Fibroblast of skin of right biceps (primary cell): Measurements from ENCODE around the gene CLCN6.
"Not testable (repeated sequence)": the region's sequence is repeated elsewhere in the genome, so short reads cannot be mapped to it uniquely, and the experiment has no call there.

Experiments
- DNase-seq: peaks from one replicate; pipeline ENCODE4 v3.0.0-alpha.2; 2013

The CLCN6 gene

DNA sequence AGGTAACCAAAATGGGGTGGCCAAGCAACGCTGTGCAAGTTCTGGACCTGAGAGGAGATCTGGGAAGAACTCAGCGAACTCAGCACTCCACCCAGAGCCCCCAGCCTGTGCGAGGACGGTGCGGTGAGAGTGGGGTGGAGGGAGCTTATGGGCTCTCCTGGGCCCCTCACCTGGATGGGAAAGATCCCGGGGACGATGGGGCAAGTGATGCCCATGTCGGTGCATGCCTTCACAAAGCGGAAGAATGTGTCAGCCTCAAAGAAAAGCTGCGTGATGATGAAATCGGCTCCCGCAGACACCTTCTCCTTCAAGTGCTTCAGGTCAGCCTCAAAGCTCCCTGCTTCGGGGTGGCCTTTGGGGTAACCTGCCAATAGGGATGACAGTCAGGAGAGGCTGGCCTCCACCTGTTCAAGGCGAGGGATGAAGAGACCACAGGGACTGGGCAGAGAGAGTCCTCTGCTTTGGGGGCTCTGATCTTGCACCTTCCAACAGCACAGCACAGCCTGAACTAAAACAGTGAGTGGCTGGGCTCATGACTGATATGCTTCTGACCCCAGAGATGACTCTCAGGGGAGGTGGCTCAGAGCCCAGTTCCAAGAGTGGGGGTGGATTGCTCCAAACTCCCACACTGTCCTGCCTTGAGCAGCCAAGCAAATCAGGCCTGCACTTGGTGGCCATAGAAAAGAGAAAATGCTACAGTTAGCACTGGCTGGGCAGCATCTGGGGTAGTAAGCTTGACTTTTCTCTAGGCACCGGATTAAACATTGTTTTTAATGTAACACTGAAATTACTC, 9.8 kb upstream of the CLCN6 start:
- DNase-seq: peak; percentile 19

GRCh38 chr1:11797525-11798216, 8.3 kb upstream of the CLCN6 start:
- DNase-seq: no peak

- no peak for DNase-seq
These were observed 6.9 kb upstream of the CLCN6 start for GRCh38 chr1:11799099-11799498.

DNA sequence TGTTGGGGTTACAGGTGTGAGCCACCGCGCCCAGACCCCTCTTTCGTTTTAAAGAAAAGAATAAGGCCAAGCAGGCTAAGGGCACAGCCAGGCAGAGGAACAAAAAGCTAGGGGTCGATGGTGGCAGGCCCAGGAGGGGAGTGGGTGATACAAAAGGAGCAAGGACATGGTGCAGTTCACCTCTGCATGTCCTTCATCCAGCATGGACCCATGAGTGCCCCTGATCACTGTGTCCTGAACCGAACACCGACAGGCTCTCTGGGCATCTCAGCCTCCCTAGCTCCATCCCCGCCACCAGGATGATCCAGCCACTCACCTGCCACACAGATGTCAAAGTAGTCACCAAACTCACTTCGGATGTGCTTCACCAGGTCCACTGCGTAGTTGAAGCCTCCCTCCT, 6.1 kb upstream of the CLCN6 start:
- DNase-seq: no peak

GRCh38 chr1:11800391-11800755, 5.6 kb upstream of the CLCN6 start:
- no peak for DNase-seq

- no peak for DNase-seq
These were observed 5.1 kb upstream of the CLCN6 start for GRCh38 chr1:11800756-11801433.

DNA sequence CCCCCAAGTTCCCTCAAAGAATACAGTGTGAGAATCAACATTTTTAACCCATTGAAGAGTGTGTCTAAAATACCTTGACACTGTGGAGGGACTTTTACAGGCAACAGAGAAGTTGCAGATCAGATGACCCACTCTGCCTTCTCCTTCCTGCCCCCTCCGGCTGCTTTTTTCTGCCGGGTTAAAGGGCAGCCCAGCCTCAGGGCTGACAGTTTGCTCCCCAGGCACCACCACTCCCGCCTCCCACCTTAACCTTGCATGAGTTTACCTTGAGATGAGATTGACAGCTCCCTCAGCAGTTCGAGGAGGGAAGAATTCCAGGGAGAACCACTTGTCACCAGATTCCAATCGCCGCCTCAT, 3.4 kb upstream of the CLCN6 start:
- DNase-seq: no peak

DNA sequence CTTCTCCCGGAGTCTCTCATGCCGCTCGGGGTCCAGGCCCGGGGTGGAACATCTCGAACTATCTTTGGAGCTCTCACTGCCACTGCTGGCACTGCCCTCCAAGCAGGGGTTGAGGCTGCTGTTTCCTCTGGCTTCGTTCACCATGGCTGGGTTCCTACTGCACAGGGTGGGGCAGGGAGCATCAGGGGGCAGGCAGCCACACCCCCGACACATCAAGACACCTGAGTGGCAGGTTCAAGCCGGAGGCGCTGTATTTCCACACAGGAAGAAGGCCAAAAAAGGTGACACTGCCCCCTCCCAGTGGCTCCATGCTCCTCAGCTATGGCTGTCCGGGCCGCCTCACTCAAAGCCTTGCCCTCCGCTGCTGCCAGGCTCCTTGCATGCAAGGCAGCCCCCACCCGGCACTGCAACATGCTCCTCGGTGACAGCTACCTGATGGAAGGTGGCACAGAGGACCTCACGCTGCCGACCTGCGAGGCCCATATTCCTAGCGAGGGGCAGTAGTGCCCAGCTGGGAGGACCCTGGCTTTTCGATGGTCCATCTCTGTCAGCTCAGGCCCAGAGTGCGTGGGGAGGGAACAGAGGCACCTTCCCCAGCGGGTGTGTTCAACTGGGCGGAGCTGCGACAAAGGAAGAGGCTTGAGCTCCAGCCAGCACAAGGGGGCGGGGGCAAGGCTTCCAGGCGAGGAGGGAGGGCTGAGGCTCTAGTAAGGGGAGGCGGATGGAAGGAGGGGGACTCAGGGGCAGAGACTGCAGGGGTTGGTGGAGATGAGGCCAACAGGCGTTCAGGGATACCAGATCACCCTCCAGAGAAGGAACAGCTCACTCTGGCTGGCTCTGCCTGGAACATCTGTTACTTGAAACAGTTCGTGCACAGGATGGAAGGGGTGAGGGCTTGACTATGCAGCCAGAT, 2.8 kb upstream of the CLCN6 start:
- peak; percentile 92 for DNase-seq

DNA sequence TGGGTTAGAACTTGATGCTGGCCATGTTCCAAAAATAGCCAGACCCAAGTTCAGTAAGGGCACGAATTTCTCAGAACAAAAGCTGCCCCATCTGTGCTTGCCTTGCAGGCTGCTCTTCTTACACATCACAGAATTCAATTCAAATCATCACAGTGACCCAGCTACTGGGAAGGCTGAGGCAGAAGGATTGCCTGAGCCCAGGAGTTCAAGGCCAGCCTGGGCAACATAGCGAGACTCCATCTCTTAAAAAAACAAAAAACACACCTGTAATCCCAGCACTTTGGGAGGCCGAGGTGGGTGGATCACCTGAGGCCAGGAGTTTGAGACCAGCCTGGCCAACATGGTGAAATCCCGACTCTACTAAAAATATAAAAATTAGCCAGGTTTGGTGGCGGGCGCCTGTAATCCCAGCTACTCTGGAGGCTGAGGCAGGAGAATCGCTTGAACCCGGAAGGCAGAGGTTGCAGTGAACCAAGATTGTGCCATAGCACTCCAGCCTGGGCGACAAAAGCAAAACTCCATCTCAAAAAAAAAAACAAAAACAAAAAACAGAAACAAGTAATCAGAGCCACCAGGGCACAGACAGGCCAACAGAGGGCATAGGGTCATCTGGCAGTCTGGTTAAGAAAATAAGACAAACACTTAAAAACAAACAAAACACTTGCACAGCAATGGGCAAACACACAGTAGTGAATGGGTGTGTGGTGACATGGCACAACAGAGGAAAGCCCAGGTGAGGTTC, 1.9 kb upstream of the CLCN6 start:
- DNase-seq: not testable (repeated sequence)

- peak; percentile 22 for DNase-seq
These were observed 1.1 kb upstream of the CLCN6 start for GRCh38 chr1:11804666-11805421.

DNA sequence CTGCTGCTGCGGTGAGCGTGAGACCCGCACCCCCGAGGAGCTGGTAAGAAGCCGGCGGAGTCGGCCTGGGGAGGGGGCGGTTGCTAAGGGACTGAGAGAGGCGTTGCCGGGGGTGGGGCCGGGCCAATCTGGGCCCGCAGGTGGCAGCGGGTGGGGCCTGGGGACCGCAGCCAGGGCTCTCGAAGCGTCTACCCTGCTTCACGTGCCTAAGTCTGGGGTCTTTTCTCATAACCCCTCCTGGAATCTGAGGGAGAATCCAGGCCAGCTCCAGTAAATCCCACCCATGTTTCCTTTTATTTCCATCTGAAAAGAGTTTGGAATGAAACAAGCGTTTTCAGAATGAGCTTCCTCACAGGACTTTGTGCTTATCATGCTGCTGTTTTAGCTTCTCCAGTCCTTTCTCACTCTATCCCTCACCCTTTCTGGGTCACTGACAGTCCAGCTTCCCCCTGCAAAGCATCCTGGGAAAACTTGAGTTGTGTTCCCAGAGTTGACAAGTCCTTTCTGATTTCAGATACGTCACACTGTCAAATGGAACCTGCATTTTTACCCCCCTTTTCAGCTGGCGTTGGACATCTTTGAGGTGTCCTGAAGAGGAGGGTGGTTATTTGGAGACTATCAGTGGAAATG, 431 bp downstream of the CLCN6 start:
- no peak for DNase-seq

- DNase-seq: no peak
These were observed 1.1 kb downstream of the CLCN6 start for GRCh38 chr1:11807133-11807532.

GRCh38 chr1:11813021-11813420, 7.0 kb downstream of the CLCN6 start:
- DNase-seq: no peak

DNA sequence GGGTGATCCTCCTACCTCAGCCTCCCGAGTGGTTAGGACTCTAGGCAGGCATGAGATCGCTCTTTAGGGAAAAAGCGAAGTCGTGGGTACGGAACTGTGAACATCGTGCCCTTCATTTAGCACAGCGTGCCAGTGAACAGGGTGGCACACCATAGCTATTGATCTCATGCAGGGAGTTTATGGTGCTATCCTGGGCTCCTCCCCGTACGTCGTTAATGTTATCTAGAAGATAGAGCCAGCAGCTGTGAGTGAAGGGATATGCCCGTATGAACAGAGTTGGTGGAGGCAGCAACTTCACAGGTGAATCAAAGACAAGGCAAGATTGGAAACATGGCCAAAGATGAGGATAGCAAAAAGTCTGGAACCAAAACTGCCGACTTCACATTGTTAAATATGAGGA, 11.2 kb downstream of the CLCN6 start:
- DNase-seq: no peak

GRCh38 chr1:11822091-11822490, 16.1 kb downstream of the CLCN6 start:
- DNase-seq: peak; percentile 14

DNA sequence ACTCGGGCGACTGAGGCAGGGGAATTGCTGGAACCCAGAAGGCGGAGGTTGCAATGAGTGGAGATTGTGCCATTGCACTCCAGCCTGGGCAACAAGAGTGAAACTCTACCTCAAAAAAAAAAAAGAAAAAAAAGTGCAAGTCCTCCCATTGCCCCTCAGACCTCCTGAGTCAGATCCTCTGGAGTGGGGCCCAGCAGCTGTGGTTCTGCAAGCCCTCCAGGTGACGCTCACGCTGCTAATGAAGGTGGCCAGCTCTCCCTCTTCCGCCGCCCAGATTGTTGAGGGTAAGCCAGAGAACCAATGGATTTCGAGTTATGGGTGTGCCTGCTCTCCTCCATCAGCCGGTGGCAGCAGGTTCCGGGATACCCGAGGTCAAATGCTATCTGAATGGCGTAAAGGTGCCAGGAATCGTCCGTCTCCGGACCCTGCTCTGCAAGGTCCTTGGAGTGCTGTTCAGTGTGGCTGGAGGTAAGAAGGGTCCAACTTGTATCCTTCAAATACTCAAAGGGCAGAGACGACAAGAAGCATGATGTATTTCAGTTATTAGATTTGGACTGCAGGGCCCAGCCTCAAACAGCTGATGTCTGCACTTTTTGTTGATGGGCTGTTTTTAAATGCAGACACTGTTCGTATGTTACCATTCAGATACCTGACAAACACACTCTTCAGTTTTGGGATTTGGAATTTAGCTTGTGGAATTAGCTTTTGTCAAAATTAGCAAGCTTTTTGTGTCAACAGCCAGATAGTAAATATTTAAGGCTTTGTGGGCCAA, 17.6 kb downstream of the CLCN6 start:
- DNase-seq: no peak

DNA sequence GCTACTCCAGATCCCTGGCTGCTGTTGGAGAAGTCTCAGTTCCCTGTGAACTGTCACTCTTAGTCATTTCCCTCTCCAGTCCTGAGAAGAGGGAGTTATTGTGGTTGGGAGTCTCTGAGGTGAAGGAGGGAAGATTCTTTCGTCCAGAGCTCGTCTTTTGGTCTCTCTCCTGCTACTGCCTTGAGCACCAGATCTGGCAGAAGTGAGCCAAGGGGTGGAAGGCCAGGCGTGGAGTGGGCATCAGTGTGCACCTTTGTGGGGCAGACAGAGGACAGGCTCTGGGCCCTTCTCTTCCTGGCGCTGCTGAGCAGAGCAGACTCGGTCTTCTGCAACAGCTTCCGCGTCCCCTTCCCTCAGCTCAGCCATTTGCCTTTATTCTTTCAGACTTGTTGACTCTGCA, 19.1 kb downstream of the CLCN6 start:
- no peak for DNase-seq

DNA sequence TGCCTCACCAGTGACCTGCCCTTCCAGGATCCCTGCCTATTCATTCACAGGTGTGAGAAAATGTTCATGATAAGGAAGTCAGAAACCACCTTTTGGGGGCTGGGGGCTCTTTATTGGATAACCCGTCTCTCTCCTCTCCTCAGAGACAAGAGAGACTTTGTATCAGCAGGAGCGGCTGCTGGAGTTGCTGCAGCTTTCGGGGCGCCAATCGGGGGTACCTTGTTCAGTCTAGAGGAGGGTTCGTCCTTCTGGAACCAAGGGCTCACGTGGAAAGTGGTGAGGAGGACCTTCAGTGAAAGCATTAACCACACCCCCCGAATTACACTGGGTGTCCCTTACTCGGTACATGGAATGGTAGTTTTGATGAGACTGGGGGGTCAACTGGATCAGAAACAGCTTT, 21.0 kb downstream of the CLCN6 start:
- DNase-seq: no peak

DNA sequence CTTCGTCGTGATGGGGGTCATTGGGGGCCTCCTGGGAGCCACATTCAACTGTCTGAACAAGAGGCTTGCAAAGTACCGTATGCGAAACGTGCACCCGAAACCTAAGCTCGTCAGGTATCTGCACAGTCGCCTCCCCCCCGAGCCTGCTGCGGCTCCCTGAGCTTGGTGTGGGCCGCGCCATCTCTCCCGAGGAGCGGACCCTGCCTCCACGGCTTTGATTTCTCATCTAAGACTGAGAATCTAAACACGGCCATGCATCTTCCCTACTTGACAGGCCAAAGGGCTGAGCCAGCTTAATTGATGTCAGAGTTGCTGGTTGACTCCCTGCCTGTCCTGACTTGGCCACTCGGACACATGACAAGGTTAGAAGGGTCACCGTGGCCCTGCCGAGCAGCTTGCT, 22.5 kb downstream of the CLCN6 start:
- DNase-seq: no peak
